ENCODE results near the gene EDARADD. TPM values are rescaled to one million over a fixed set of nuclear protein-coding genes. Genes with fewer than 3 reads are reported as not detected.

The EDARADD gene
- total RNA-seq, 2 experiments from 2014 or later = 1.5 to 1.7 TPM

GRCh38 chr1:236497908-236498307 is 103.8 kb downstream of the EDARADD start:
- peaks cover 7% of the 10 kb centered on the region for H3K4me1 Mint-ChIP-seq (ENCODE audit: low read depth)
- no peak for DNase-seq
- no peaks in the 10 kb centered on the region for H3K27me3 Mint-ChIP-seq
- Histone ChIP-seq H3K27me3 (ENCODE audit: control insufficient read depth in 1 of 2, insufficient read depth in 2 of 2, low read length in 2 of 2) (no peaks in the 10 kb centered on the region), H3K4me1 (ENCODE audit: insufficient read depth, low read length) (peaks cover 9% of the 10 kb centered on the region), H3K9me3 (ENCODE audit: control insufficient read depth in 1 of 2, insufficient read depth in 1 of 2, low read length in 2 of 2) (no peaks in the 10 kb centered on the region), H3K4me3 (ENCODE audit: low read length) (no peak overlapping the region), H3K36me3 (ENCODE audit: insufficient read depth, low read length) (no peaks in the 10 kb centered on the region), H3K27ac (ENCODE audit: low read depth in 1 of 2, low read length in 2 of 2) (no peak overlapping the region)
- intact Hi-C loops (cut with DNase I, micrococcal nuclease) = no loop called here
- POLR2A ChIA-PET = no interaction called here
- no peak overlapping the region for H3K27ac Mint-ChIP-seq
- no peaks in the 10 kb centered on the region for H3K36me3 Mint-ChIP-seq (ENCODE audit: low read depth)
- CTCF ChIA-PET = no interaction called here
- no peak for TF ChIP-seq CTCF (IDR thresholded peaks at IDR 0.05)
- ATAC-seq (ENCODE audit: poor library complexity) = no peak
- H3K4me3 Mint-ChIP-seq = no peak overlapping the region
- no peaks in the 10 kb centered on the region for H3K9me3 Mint-ChIP-seq

- Histone ChIP-seq H3K9me3 (ENCODE audit: control insufficient read depth in 1 of 2, insufficient read depth in 1 of 2, low read length in 2 of 2) (no peaks in the 10 kb centered on the region), H3K4me3 (ENCODE audit: low read length) (no peak overlapping the region), H3K4me1 (ENCODE audit: insufficient read depth, low read length) (peaks cover 9% of the 10 kb centered on the region), H3K27ac (ENCODE audit: low read depth in 1 of 2, low read length in 2 of 2) (no peak overlapping the region), H3K36me3 (ENCODE audit: insufficient read depth, low read length) (no peaks in the 10 kb centered on the region), H3K27me3 (ENCODE audit: control insufficient read depth in 1 of 2, insufficient read depth in 2 of 2, low read length in 2 of 2) (no peaks in the 10 kb centered on the region)
- no peak overlapping the region for H3K27ac Mint-ChIP-seq
- intact Hi-C loops (cut with DNase I, micrococcal nuclease) = no loop called here
- H3K4me3 Mint-ChIP-seq = no peak overlapping the region
- no peaks in the 10 kb centered on the region for H3K9me3 Mint-ChIP-seq
- no peak for ATAC-seq (ENCODE audit: poor library complexity)
- ChIA-PET POLR2A (no interaction called here), CTCF (interaction anchor here (0.7 to 0.8 kb wide), 2 partner anchors 19 to 49 kb away, joined by 3 read pairs; no protein-coding TSS in a partner anchor)
- peaks cover 13% of the 10 kb centered on the region for H3K4me1 Mint-ChIP-seq (ENCODE audit: low read depth)
- H3K36me3 Mint-ChIP-seq (ENCODE audit: low read depth) = no peaks in the 10 kb centered on the region
- TF ChIP-seq CTCF (IDR thresholded peaks at IDR 0.05) = no peak
- H3K27me3 Mint-ChIP-seq = no peaks in the 10 kb centered on the region
- DNase-seq = no peak
These were observed 107.0 kb downstream of the EDARADD start for GRCh38 chr1:236501093-236501492.

- intact Hi-C loops (cut with DNase I, micrococcal nuclease) = no loop called here
- Histone ChIP-seq H3K4me1 (ENCODE audit: insufficient read depth, low read length) (peaks cover 9% of the 10 kb centered on the region), H3K27me3 (ENCODE audit: control insufficient read depth in 1 of 2, insufficient read depth in 2 of 2, low read length in 2 of 2) (no peaks in the 10 kb centered on the region), H3K9me3 (ENCODE audit: control insufficient read depth in 1 of 2, insufficient read depth in 1 of 2, low read length in 2 of 2) (no peaks in the 10 kb centered on the region), H3K36me3 (ENCODE audit: insufficient read depth, low read length) (no peaks in the 10 kb centered on the region), H3K27ac (ENCODE audit: low read depth in 1 of 2, low read length in 2 of 2) (no peak overlapping the region), H3K4me3 (ENCODE audit: low read length) (no peak overlapping the region)
- TF ChIP-seq CTCF (IDR thresholded peaks at IDR 0.05) = no peak
- no peak for ATAC-seq (ENCODE audit: poor library complexity)
- Mint-ChIP-seq H3K9me3 (no peaks in the 10 kb centered on the region), H3K4me1 (ENCODE audit: low read depth) (peaks cover 13% of the 10 kb centered on the region), H3K27me3 (no peaks in the 10 kb centered on the region), H3K36me3 (ENCODE audit: low read depth) (no peaks in the 10 kb centered on the region), H3K4me3 (peak overlapping the region; percentile 61), H3K27ac (peak overlapping the region; percentile 20)
- CTCF ChIA-PET = interaction anchor here (0.6 kb wide), 1 partner anchor 46 kb away, joined by 3 read pairs; no protein-coding TSS in a partner anchor
- no peak for DNase-seq
- POLR2A ChIA-PET = interaction anchor here (0.6 to 2.3 kb wide), 4 partner anchors 14 to 998 kb away, joined by 3 to 10 read pairs (median 6); partner anchors contain the start of gene LGALS8
These were observed 108.5 kb downstream of the EDARADD start for GRCh38 chr1:236502579-236502971.

Data from CD4-positive, alpha-beta T cell (primary cell).